Daoy (cell line): ENCODE data around the gene CEMIP. TPM values are rescaled to one million over a fixed set of nuclear protein-coding genes. Genes with fewer than 3 reads are reported as not detected.

Experiments used
- DNase-seq: peaks from one replicate; pipeline ENCODE4 v3.0.0-alpha.2; 2015; ENCODE audit warnings: low read depth
- total RNA-seq: library from RNA; depleted of rRNA; stranded (reverse); fragments of >200 nt; shearing (Covaris generic); gene quantifications from 2 replicates; pipeline ENCODE4 v1.2.3, GENCODE V29; 2014

Gene CEMIP
- total RNA-seq, 1 experiment from 2014 or later = 5.1 TPM

DNA sequence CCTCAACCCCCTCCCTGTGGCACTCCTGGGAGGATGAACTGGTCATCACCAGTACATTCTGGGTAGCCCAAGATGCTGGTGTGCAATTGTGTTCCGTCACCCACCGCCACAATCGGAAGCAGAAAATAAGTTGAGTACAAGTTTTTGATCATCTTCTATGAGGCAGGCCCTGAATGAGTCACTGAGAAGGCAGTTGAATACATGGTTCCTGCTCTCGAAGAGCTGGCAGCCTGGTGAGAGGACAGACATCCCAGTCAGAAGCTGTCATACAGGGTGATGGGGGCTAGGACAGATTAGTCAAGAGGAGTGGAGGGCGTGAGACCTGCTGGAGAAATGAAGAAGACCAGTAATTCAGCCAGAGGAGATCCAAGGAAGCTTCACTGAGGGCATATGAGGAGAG, 6.2 kb downstream of the CEMIP start:
- no peak for DNase-seq

GRCh38 chr15:80785811-80786354, 6.7 kb downstream of the CEMIP start:
- DNase-seq = no peak

- DNase-seq = no peak
Measured at GRCh38 chr15:80787316-80787715, 8.1 kb downstream of the CEMIP start.

GRCh38 chr15:80788536-80788935, 9.4 kb downstream of the CEMIP start:
- no peak for DNase-seq

DNA sequence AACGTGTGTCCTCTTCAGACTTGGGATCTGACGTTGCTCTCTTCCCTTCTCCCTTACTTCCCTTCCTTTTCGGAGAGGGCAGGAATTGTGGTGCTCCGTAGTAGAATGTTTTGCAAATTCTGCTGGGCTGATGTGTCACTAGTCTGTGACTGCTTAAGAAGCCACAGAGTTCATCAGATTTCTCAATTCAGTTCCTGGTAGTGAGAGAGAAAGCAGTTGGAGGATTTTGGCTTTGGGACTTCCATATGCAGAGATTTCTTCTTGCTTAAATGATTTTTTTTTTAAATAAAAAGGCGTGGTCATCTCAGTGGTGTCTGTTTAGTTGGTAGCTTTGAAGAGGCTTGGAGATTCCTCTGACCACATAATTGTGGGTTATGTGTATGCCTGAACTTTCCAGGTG, 10.1 kb downstream of the CEMIP start:
- DNase-seq = no peak

DNA sequence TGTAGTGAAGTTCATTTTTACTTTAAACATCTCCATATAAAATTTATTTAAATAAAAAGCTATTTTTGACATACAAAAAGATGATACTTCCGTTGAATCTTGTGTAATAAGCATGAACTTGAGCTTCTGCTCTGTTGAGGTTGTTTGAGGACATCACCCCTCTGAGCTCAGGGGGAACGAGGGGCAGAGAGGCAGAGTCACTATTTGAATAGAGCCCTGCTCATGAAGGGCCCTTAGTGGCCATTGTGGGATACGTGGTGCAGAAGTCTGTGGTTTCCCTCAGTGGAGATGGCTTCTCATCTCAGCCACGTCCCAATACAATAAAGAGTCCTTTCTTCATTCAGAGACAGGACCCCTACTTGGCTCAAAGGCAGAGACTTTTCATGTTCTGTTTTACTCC, 10.6 kb downstream of the CEMIP start:
- no peak for DNase-seq

DNA sequence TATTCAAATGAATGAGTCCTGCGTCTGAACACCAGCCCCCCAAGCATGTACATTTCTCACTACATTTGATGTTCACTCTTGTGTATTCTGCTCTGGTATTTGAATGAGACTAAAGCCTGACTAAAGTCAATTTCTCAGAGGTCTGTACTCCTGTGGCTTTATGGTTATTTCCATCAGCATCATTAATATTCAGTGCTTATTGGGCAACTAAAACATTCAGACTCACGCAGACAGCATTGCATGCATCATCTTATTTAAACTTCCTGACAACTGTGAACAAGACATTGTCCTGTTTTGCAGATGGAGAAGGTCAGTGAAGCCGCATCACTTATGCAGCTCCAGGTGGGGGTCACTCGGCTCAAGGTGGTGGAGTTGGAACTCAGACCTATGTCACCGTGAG, 11.1 kb downstream of the CEMIP start:
- no peak for DNase-seq

GRCh38 chr15:80791004-80791403, 11.8 kb downstream of the CEMIP start:
- DNase-seq = no peak

GRCh38 chr15:80796407-80796806, 17.2 kb downstream of the CEMIP start:
- DNase-seq = no peak

GRCh38 chr15:80798911-80799310, 19.7 kb downstream of the CEMIP start:
- DNase-seq = no peak

DNA sequence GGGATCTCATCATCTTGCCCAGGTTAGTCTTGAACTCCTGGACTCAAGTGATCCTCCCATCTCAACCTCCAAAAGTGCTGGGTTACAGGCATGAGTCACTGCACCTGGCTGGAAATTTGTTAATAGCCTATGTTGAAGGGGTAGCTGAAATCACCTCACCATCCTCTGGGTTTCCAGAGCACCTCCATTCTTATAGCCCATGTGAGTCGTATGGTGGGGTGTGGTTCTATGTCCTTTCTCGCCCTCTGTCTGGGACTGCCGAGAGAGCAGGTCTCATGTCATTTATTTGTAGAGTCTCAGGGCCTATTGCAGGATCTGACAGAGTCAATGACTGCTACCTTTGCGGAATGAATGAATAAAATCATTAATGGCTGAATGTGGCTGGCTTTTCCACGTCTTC, 20.9 kb downstream of the CEMIP start:
- DNase-seq = no peak

DNA sequence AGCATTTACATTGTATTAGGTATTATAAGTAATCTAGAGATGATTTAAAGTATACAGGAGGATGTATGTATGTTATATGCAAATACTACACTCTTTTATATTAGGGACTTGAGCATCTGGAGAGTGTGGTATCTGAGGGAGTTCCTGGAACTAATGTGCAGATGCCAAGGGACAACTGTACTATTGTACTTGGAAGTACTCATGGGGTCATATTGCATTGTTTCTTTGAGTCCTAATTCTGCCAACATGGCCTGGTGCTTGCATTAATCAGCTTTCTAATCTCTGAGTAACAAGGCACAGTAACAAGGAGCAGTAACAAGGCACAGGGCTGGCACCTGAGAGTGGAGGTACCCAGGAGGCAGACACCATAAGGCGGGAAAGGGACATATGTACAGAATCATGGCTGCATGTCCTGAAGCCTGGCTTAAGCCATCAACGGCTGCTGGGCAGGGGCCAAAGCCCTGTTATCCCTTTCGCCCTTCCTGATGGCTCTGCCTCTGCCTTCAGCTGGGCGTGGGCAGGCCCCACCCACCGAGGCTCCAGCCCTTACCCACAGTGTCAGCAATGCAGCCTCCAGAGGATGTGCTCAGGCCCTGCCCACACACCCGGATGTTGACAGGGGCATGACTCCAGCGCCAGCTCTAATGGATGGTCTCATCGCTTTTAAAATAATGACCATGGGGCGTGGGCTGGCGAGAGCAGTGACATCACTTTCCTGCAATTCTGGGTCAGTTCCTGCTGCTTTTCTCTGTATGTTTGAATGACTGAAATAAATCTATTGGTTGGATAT, 22.9 kb downstream of the CEMIP start:
- peak; percentile 81 for DNase-seq

DNA sequence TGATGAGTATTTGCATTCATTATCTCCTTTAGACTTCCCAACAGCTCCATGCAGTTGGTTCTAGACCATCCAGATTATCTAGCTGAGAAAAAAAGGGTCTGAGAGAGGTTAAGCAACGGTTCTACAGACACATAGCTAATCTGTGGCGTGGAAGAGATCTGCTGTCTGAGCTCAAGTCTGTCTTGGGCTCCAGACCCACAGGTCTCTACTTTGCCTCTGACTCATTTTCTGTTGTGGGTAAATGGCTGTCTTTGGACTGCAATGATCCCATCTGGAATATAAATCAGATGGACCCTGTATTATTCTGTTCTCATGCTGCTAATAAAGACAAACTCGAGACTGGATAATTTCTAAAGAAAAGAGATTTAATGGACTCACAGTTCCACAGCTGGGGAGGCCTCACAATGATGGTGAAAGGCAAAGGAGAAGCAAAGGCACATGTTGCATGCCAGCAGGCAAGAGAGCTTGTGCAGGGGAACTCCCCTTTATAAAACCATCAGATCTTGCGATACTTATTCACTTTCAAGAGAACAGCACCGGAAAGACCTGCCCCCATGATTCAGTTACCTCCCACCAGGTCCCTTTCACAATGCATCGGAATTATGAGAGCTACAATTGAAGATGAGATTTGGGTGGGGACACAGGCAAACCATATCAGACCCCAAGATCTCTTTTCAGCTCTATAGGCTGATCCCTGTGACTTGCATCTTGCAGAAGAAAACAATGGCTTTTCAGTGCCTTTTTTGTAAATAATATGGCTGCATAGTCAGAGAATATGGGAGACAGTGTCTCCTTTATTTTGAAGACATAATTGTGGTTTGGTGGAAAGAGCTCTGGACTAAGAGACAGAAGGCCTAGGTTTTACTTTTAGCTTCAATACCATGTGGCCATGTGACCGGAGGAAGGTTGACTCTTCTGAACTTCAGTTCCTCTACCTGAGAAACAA, 24.7 kb downstream of the CEMIP start:
- DNase-seq = no peak

GRCh38 chr15:80804970-80805495, 25.9 kb downstream of the CEMIP start:
- no peak for DNase-seq

GRCh38 chr15:80811781-80812315, 32.7 kb downstream of the CEMIP start:
- DNase-seq = no peak

- peak; percentile 18 for DNase-seq
Measured at GRCh38 chr15:80815106-80815505, 35.9 kb downstream of the CEMIP start.

DNA sequence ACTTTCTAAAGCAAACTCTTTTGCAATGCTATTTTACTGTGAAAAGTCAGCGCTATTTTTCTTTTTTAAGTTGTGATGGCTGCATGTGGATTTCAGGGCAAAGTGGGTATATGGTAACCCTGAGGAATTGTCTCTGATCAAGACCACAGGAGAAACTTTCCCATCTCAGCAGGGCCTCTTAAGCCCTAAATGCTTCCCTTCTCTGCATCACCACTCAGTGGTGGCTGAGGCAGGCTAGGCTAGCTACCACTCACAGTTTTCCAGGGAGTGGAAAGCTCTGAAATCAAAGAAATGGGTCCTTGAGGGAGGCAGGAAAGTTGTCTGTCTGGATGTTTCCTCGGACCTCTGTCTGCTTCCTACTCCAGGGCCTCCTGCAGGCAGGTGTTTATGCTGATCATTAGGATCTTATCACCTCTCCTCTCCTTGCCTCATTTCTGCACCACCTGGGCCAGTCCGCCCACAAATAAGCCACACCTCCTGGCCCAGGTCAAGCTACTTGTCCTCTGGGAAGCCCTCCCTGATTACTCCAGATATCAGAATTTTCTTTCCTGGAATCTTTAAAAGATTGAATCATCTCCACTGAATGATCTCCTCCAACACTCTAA, 37.0 kb downstream of the CEMIP start:
- no peak for DNase-seq

DNA sequence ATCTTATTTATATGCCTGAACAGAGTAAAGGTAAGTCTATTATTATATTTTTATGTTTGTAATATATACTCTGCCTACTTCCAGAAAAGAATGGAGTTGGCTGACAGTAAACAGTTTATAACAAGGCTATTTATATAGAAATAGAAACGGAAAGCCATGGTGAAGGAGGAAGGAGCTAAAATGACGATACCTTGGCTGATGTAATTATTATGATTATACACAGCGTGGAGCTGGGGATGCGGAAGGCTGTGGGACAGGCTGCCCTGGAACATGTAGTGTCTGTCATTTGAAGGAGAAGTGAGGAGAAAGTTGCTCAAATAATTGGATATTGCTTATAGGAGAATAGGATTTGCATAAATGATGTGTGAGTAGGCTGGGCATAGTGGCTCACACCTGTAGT, 37.8 kb downstream of the CEMIP start:
- DNase-seq = no peak

- no peak for DNase-seq
Measured at GRCh38 chr15:80817901-80818300, 38.7 kb downstream of the CEMIP start.

DNA sequence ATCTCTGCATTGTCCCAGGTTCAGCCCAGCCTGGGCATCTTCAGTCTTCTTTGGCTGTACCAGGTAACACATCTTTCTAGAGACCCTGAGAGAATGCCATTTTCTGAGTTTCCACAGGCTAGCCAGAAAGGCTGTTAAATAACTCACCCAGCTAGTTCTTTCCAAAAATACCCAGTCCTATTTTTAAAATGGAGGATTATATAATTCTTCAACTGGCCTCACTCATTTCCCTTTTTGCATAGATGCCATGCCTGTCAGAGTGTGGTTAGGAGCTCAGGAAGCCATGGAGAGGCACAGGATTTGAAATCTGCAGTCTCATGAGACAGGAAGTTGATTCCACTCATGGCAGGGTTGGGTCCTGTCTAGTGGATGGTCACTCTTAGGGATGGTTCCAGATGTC, 39.8 kb downstream of the CEMIP start:
- DNase-seq = no peak

- DNase-seq = no peak
Measured at GRCh38 chr15:80820092-80820491, 40.9 kb downstream of the CEMIP start.

GRCh38 chr15:80822256-80822655, 43.1 kb downstream of the CEMIP start:
- no peak for DNase-seq
